HG02938 (cell line): ENCODE measurements around the gene SLC1A7.

ENCODE experiments used
- ATAC-seq: cut with Tn5 transposase; IDR thresholded peaks from one replicate; pipeline ENCODE4 v1.9.1; 2021; ENCODE audit warnings: mild to moderate bottlenecking, moderate library complexity; ENCODE audit not compliant: unreplicated experiment

The SLC1A7 gene

DNA sequence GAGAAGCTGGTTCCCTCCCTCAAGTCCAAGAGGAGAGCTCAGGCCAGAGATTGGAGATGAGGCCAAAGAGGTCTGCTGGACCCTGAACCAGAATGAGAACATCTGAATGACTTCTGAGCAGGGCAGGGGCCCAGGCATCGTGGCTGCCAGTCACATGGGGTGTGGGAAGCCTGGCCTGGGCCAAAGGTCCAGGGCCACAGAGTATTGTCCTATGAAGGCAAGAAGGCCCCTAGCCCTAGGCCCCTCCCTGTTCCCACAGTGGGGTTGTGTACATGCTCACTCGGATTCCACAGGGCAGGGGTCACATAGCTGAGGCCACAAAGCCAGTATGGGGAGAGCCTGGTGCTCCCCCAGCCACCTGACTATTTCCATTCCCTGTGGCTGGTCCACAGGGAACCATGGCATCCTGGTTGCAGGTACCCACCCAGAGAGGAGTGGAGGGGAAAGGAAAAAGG lies 18.5 kb upstream of the SLC1A7 start:
- no peak for ATAC-seq

DNA sequence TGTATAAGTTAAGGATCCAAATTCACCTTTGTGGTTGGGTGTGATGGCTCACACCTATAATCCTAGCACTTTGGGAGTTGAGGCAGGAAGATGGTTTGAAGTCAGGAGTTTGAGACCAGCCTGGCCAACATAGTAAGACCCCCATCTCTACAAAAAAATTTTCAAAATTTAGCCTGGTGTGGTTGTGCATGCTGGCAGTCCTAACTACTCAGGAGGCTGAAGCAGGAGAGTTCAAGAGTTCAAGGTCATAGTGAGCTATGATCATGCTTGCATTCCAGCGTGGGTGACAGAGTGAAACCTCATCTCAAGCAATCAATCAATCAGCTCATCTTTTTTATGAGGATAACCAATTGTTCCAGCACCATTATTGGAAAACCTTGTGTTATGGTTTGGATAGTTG lies 16.5 kb upstream of the SLC1A7 start:
- ATAC-seq, result no peak

DNA sequence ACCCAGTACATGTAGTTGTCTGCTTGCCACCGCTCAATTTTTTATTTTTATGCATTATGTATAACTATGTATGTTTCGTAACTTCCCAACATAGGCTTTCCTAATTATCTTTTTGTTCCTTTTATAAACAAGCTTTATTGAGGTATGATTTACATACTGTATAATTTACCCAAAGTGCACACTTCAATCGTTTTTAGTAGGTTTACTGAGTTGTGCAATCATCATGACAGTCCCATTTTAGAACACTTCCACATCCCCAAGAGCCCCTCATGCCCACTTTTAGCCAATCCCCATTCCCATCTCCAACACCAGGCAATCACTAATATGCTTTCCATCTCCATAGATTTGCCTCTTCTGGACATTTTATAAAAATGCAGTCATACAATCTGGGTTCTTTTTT lies 14.3 kb upstream of the SLC1A7 start:
- no peak for ATAC-seq

DNA sequence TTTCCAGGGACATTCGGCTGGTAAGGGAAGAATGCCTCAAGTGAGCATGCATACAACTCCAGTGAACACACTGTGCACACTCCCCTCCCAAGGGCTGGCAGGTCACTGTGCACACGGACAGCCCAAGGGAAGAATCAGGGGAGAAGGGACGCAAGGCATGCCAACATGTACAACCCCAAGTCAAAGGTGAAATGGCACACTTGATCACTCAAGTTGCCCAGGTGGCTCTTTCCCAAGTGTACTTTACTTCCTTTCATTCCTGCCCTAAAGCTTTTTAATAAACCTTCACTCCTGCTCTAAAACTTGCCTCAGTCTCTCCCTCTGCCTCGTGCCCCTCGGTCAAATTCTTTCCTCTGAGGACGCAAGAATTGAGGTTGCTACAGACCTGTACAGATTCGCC lies 13.5 kb upstream of the SLC1A7 start:
- no peak for ATAC-seq

GRCh38 chr1:53155534-53155933 lies 13.1 kb upstream of the SLC1A7 start:
- no peak for ATAC-seq

GRCh38 chr1:53154859-53155438 lies 12.5 kb upstream of the SLC1A7 start:
- ATAC-seq, result no peak

DNA sequence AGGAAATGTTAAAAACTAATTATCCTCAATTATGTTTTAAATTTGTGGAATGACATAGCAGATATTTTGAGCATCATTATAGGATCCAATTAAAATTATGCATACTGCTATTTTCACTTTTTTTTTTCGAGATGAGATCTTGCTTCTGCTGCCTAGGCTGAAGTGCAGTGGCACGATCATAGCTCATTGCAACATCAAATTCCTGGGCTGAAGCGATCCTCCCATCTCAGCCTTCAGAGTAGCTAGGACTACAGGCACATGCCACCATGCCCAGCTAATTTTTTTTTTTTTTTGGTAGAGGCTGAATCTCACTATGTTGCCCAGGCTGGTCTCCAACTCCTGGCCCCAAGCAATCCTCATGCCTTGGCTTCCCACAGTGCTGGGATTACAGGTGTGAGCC lies 11.3 kb upstream of the SLC1A7 start:
- no peak for ATAC-seq

GRCh38 chr1:53148123-53148522 lies 5.7 kb upstream of the SLC1A7 start:
- ATAC-seq, result no peak

DNA sequence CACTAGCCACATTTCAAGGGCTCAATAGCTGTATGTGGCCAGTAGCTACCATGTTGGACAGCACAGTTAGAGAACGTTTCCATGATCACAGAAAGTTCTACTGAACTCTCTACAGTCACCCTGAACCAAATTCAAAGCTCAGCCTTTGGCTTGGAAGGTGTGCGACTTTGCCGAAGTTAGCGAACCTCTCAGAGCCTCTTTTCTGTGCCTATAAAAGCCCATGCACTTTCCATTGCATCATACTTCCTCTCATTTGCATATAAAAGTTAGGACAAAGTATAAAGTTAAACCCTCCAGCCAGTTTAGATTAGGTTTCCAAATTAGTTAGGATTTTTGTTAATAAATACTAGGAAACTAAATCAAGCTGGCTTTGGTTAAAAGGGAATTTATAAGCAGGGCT lies 4.7 kb upstream of the SLC1A7 start:
- ATAC-seq, result no peak

- no peak for ATAC-seq
Measured at GRCh38 chr1:53145942-53146708, 3.7 kb upstream of the SLC1A7 start.

DNA sequence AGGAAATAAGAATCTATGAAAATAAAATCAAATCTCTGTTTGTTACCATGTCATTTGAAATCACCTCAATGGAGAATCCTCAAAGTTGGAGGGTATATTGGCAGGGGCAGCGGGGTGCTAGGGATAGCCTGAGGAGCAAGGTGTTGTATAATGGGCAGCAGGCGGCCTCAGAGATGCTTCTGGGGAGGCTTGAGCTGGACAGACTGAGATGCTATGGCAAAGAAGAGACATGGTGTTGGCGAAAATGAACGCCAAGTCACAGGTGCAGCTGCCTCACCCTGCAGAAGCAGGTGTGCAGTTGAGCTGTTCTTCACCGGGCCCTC lies 3.1 kb upstream of the SLC1A7 start:
- no peak for ATAC-seq

DNA sequence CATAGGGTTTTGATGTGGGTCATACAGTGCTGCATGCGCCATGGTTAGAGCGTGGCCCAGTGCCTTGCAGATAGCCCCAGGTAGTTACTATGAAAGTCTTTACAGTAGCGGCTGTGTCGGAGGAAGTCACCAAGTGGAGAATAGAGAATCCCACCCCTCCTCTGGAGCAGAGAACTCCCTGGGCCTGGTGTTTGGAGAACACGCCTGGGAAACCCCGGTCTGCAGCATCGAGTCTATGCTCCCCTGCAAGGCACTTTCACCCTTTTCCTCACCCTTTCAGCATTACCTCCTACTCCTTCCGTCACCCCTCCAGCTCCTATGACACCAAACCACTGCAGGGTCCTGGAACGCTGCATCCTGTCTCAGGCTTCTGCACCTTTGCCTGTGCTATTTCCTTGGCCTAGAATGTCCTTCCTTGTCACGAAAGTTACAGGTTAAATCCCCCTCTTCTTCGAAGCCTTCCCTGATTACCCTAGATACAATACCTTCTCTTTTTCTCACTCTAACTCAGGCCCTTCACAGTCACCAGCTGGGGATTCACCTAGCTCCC lies 2.7 kb upstream of the SLC1A7 start:
- ATAC-seq, result no peak

GRCh38 chr1:53144201-53144600 lies 1.8 kb upstream of the SLC1A7 start:
- no peak for ATAC-seq

DNA sequence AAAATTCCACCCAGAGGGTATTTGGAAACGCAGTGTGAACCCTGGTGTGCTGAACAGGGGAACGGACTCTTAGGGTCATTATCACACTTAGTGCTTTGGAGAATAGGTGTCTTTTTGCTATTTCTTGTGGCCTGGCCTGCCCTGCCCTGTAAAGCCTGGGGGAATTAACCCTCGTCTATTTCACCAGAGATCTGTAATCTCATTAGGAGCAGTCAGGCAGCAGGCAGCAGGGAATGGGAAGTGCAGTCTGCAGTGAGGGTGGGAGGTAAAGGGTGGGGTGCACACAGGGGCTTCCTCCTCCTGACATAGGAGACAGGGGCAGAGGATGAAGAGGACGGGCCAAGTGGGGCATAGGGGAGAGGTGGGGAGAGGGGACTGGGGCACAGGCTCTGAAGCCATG lies 1.1 kb upstream of the SLC1A7 start:
- ATAC-seq, result no peak

DNA sequence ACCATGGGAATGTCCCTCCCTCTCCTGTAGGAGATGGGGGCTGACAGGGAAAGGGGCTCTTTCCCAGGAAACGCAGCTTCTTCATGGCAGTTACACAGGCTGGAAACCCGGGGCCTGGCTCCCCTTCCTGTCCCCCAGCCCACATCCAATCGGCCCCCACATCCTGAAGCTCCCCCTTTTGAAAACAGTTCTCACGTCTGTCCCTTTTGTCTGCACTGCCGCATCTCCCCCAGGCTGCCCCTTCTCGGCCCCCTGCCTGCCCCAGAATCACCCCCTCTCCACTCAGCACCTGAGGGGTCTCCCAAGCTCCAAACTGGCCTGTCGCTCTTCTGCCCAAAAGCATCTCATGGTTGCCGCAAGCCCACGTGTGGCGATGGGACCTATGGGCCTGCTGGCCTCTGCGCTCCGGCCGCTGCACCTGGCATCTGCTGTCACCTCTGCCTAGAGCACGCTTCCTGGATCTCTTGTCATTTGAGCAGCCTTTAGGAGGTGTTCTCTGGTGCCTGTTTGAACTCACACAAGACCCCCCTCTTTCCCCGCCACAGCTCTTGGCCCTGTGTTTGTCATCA lies 867 bp downstream of the SLC1A7 start:
- no peak for ATAC-seq

DNA sequence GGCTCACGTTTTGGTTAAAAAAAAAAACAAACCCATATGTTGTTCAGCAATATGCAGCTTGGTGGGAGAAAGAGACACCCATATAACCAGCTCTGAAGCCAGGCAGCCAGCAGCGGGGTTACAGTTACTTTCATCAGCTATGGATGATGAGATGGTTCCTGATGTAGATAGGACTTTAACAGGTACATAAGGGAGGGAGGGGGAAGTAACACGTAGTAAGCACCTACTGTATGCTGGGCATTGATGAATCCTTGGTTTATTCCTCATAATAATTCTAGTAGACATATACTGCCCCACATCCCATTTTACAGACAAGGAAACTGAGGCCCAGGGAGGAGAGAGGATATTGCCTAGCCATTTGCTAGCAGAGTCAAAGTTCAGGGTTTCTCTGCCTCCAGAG lies 2.0 kb downstream of the SLC1A7 start:
- no peak for ATAC-seq

- ATAC-seq, result no peak
Measured at GRCh38 chr1:53139951-53140361, 2.5 kb downstream of the SLC1A7 start.

- ATAC-seq, result no peak
Measured at GRCh38 chr1:53138991-53139884, 3.2 kb downstream of the SLC1A7 start.

DNA sequence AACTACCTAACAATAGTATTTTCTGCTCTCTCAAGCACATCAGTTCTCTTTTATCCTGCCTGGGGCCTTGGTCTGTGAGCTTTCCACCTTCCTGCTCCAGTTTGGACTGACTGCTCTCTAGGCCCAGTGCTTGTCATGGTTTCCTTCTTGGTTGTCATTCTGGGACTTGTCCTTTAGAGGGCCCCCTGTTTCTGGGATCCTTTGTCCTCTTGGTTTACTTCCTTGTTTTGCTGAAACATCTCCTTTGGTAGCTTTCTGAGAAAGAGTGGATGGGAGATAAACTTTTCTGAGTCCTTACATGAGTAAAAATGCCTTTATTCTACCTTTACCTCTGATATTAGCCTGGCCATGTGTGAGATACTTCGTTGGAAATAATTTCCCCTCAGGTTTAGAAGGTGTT lies 4.7 kb downstream of the SLC1A7 start:
- ATAC-seq, result no peak

DNA sequence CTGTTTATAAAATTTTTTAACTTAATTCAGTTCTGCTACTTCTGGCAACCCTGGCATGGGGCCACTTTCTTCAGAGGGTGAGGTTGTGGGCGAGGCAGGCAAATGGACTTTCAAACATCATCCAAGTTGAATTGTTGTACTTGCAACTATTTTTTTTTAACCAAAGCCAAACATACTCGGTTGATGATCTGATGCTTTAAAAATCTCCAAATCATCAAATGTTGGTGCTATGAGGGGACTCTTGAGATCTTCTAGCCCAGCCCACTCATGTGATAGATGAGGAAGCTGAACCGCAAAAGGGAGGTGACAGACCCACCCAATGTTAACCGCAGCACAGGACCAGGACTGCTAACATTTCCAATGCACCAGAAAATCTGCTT lies 6.7 kb downstream of the SLC1A7 start:
- no peak for ATAC-seq

GRCh38 chr1:53134961-53135734 lies 7.3 kb downstream of the SLC1A7 start:
- no peak for ATAC-seq
